Measurements from ENCODE around the gene FHIT.

The FHIT gene

GRCh38 chr3:60669636-60670035, 581.6 kb downstream of the FHIT start:
- no peak overlapping the region for H3K27ac ChIP-seq
- DNase-seq, result no peak
- H3K4me3 ChIP-seq (ENCODE audit: low read depth, low read length), result no peak overlapping the region
- TF ChIP-seq, protein P1, sequence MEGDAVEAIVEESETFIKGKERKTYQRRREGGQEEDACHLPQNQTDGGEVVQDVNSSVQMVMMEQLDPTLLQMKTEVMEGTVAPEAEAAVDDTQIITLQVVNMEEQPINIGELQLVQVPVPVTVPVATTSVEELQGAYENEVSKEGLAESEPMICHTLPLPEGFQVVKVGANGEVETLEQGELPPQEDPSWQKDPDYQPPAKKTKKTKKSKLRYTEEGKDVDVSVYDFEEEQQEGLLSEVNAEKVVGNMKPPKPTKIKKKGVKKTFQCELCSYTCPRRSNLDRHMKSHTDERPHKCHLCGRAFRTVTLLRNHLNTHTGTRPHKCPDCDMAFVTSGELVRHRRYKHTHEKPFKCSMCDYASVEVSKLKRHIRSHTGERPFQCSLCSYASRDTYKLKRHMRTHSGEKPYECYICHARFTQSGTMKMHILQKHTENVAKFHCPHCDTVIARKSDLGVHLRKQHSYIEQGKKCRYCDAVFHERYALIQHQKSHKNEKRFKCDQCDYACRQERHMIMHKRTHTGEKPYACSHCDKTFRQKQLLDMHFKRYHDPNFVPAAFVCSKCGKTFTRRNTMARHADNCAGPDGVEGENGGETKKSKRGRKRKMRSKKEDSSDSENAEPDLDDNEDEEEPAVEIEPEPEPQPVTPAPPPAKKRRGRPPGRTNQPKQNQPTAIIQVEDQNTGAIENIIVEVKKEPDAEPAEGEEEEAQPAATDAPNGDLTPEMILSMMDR (IDR thresholded peaks at IDR 0.05; ENCODE audit: low read depth, low read length, missing control alignments), result no peak
- H3K36me3 ChIP-seq (replicated peaks), result no peaks in the 10 kb centered on the region
- in situ Hi-C loops (cut with HindIII; ENCODE audit: low pct_ligation_motif_present, low sequenced_read_pairs), result no loop called here
- no peaks in the 10 kb centered on the region for H3K27me3 ChIP-seq (replicated peaks)

DNA sequence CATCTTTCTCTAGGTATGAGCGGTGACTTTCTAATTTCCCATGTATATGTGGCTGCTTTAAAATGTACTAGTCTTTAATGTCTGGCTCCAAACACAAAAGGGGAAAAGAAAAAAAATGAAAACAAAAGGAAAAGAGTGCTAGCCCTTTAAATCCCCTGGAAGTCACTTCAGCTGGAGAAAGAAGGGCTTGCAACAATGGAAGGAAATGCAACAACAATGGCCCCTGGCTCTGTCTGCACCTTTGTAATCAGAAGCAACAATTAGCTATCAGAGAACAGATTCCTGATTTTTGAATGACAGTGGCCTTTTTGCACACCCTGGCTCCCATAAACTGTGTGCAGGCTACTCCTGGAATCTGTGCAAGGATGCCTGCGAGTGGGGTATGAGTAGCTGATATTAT, 591.2 kb downstream of the FHIT start:
- Histone ChIP-seq H3K36me3 (replicated peaks) (no peaks in the 10 kb centered on the region), H3K4me3 (ENCODE audit: low read depth, low read length) (no peak overlapping the region), H3K27me3 (replicated peaks) (no peaks in the 10 kb centered on the region), H3K27ac (no peak overlapping the region)
- TF ChIP-seq, protein P1 (IDR thresholded peaks at IDR 0.05; ENCODE audit: low read depth, low read length, missing control alignments), result no peak
- no peak for DNase-seq
- in situ Hi-C loops (cut with HindIII; ENCODE audit: low pct_ligation_motif_present, low sequenced_read_pairs), result no loop called here

DNA sequence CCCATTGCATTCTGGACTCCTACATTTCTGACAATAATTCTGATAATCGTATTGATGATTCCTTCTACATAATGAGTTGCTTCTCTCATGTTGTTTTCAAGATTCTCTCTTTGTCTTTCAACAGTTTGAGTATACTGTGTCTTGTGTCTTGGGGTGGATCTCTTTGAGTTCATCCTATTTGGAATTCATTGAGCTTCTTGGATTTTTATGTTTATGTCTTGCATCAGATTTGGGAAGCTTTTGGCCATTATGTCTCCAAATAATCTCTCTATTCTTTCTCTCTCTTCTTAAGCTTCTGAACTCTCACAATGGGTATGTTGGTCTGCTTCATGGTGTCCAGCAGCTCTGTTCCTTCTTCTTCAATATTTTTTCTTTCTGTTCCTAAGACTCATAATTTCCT, 592.2 kb downstream of the FHIT start:
- no peak for DNase-seq
- Histone ChIP-seq H3K27ac (no peak overlapping the region), H3K27me3 (replicated peaks) (no peaks in the 10 kb centered on the region), H3K36me3 (replicated peaks) (no peaks in the 10 kb centered on the region), H3K4me3 (ENCODE audit: low read depth, low read length) (no peak overlapping the region)
- TF ChIP-seq, protein P1 (IDR thresholded peaks at IDR 0.05; ENCODE audit: low read depth, low read length, missing control alignments), result no peak
- in situ Hi-C loops (cut with HindIII; ENCODE audit: low pct_ligation_motif_present, low sequenced_read_pairs), result no loop called here

DNA sequence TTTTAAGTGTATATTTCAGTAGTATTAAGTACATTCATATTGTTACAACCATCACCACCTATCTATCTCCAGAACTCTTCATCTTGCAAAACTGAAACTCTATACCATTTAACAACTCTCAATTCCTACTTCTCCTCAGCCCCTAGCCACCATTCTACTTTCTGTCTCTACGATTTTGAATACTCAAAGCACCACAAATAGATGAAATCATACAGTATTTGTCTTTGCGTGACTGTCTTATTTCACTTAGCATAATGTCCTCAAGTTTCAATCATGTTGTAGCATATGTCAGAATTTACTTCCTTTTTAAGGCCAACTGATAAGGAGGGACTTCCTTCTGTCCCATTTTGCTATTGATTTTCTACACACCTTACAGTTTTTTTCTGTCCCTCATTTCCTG, 593.3 kb downstream of the FHIT start:
- TF ChIP-seq, protein P1 (IDR thresholded peaks at IDR 0.05; ENCODE audit: low read depth, low read length, missing control alignments), result no peak
- in situ Hi-C loops (cut with HindIII; ENCODE audit: low pct_ligation_motif_present, low sequenced_read_pairs), result no loop called here
- Histone ChIP-seq H3K27me3 (replicated peaks) (no peaks in the 10 kb centered on the region), H3K36me3 (replicated peaks) (no peaks in the 10 kb centered on the region), H3K27ac (no peak overlapping the region), H3K4me3 (ENCODE audit: low read depth, low read length) (no peak overlapping the region)
- no peak for DNase-seq

GRCh38 chr3:60652829-60653228, 598.4 kb downstream of the FHIT start:
- H3K27ac ChIP-seq, result no peak overlapping the region

GRCh38 chr3:60651799-60652198, 599.5 kb downstream of the FHIT start:
- TF ChIP-seq, protein P1 (IDR thresholded peaks at IDR 0.05; ENCODE audit: low read depth, low read length, missing control alignments), result no peak
- Histone ChIP-seq H3K27me3 (replicated peaks) (no peaks in the 10 kb centered on the region), H3K36me3 (replicated peaks) (no peaks in the 10 kb centered on the region), H3K27ac (no peak overlapping the region), H3K4me3 (ENCODE audit: low read depth, low read length) (no peak overlapping the region)
- no peak for DNase-seq
- in situ Hi-C loops (cut with HindIII; ENCODE audit: low pct_ligation_motif_present, low sequenced_read_pairs), result no loop called here

More at GRCh38 chr3:60652829-60653228, 598.4 kb downstream of the FHIT start:
- TF ChIP-seq, protein P1 (IDR thresholded peaks at IDR 0.05; ENCODE audit: low read depth, low read length, missing control alignments), result no peak
- no peak overlapping the region for H3K4me3 ChIP-seq (ENCODE audit: low read depth, low read length)
- in situ Hi-C loops (cut with HindIII; ENCODE audit: low pct_ligation_motif_present, low sequenced_read_pairs), result no loop called here
- H3K36me3 ChIP-seq (replicated peaks), result no peaks in the 10 kb centered on the region
- no peaks in the 10 kb centered on the region for H3K27me3 ChIP-seq (replicated peaks)
- DNase-seq, result no peak
